ENCODE results near the gene MYH9. TPM values are rescaled to one million over a fixed set of nuclear protein-coding genes. Genes with fewer than 3 reads are reported as not detected.

The MYH9 gene
- total RNA-seq, 1 experiment from 2014 or later, result 258 TPM

- Histone ChIP-seq H3K4me3 (replicated peaks in 1 of 2; ENCODE audit: low read depth in 1 of 2, low read length in 2 of 2) (no peak overlapping the region), H3K4me1 (ENCODE audit: control insufficient read depth in 1 of 2, insufficient read depth in 2 of 2, low read length in 2 of 2) (no peaks in the 10 kb centered on the region), H3K9me3 (ENCODE audit: control insufficient read depth in 1 of 2, insufficient read depth in 1 of 2, low read depth in 1 of 2, low read length in 2 of 2) (no peaks in the 10 kb centered on the region), H3K4me2 (ENCODE audit: low read length) (no peak overlapping the region), H2AFZ (ENCODE audit: low read depth, low read length, poor library complexity, severe bottlenecking) (no peak overlapping the region), H4K20me1 (ENCODE audit: insufficient read depth) (no peaks in the 10 kb centered on the region), H3K36me3 (ENCODE audit: control insufficient read depth in 1 of 2, insufficient read depth in 2 of 2, low read length in 2 of 2) (no peaks in the 10 kb centered on the region), H3K9me2 (ENCODE audit: insufficient read depth) (no peaks in the 10 kb centered on the region), H3K79me2 (ENCODE audit: insufficient read depth, low read length) (no peaks in the 10 kb centered on the region), H3K9ac (ENCODE audit: low read length) (no peak overlapping the region), H3K27ac (ENCODE audit: low read depth, low read length) (no peak overlapping the region), H3K27me3 (ENCODE audit: insufficient read depth, low read length) (no peaks in the 10 kb centered on the region)
- TF ChIP-seq CBX3 (IDR thresholded peaks at IDR 0.05; ENCODE audit: low read depth) (no peak), SIN3A (IDR thresholded peaks at IDR 0.05; ENCODE audit: low read depth) (no peak), SRF (IDR thresholded peaks at IDR 0.05; ENCODE audit: low read depth) (no peak), SP1 (IDR thresholded peaks at IDR 0.05; ENCODE audit: low read depth) (no peak), JUND (IDR thresholded peaks at IDR 0.05) (no peak), ELF1 (IDR thresholded peaks at IDR 0.05; ENCODE audit: borderline replicate concordance, low read depth) (no peak), ZNF274 (IDR thresholded peaks at IDR 0.05; ENCODE audit: low read depth, low read length) (no peak), EZH2 (IDR thresholded peaks at IDR 0.05) (no peak), FOSL1 (IDR thresholded peaks at IDR 0.05; ENCODE audit: low read depth) (no peak)
- TF ChIP-seq, protein P1, sequence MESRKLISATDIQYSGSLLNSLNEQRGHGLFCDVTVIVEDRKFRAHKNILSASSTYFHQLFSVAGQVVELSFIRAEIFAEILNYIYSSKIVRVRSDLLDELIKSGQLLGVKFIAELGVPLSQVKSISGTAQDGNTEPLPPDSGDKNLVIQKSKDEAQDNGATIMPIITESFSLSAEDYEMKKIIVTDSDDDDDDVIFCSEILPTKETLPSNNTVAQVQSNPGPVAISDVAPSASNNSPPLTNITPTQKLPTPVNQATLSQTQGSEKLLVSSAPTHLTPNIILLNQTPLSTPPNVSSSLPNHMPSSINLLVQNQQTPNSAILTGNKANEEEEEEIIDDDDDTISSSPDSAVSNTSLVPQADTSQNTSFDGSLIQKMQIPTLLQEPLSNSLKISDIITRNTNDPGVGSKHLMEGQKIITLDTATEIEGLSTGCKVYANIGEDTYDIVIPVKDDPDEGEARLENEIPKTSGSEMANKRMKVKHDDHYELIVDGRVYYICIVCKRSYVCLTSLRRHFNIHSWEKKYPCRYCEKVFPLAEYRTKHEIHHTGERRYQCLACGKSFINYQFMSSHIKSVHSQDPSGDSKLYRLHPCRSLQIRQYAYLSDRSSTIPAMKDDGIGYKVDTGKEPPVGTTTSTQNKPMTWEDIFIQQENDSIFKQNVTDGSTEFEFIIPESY (IDR thresholded peaks at IDR 0.05; ENCODE audit: extremely low read depth, insufficient replicate concordance, low read length), result no peak
- TF ChIP-seq, protein P2, sequence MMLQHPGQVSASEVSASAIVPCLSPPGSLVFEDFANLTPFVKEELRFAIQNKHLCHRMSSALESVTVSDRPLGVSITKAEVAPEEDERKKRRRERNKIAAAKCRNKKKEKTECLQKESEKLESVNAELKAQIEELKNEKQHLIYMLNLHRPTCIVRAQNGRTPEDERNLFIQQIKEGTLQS (IDR thresholded peaks at IDR 0.05), result no peak
- TF ChIP-seq, protein P3, sequence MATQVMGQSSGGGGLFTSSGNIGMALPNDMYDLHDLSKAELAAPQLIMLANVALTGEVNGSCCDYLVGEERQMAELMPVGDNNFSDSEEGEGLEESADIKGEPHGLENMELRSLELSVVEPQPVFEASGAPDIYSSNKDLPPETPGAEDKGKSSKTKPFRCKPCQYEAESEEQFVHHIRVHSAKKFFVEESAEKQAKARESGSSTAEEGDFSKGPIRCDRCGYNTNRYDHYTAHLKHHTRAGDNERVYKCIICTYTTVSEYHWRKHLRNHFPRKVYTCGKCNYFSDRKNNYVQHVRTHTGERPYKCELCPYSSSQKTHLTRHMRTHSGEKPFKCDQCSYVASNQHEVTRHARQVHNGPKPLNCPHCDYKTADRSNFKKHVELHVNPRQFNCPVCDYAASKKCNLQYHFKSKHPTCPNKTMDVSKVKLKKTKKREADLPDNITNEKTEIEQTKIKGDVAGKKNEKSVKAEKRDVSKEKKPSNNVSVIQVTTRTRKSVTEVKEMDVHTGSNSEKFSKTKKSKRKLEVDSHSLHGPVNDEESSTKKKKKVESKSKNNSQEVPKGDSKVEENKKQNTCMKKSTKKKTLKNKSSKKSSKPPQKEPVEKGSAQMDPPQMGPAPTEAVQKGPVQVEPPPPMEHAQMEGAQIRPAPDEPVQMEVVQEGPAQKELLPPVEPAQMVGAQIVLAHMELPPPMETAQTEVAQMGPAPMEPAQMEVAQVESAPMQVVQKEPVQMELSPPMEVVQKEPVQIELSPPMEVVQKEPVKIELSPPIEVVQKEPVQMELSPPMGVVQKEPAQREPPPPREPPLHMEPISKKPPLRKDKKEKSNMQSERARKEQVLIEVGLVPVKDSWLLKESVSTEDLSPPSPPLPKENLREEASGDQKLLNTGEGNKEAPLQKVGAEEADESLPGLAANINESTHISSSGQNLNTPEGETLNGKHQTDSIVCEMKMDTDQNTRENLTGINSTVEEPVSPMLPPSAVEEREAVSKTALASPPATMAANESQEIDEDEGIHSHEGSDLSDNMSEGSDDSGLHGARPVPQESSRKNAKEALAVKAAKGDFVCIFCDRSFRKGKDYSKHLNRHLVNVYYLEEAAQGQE (IDR thresholded peaks at IDR 0.05; ENCODE audit: low read depth), result no peak
- DNase-seq (ENCODE audit: low read depth, low spot score) (no peak), ATAC-seq (no peak)
- no TSS peak for BruUV-seq (replicated peaks)
- CTCF ChIA-PET, result no interaction called here
- POLR2A ChIA-PET, result no interaction called here
- intact Hi-C loops (cut with micrococcal nuclease), result no loop called here
- RAD21 ChIA-PET (ENCODE audit: low non-redundant PET in 1 of 2, low total read pairs in 2 of 2, uncharacterized antibody in 2 of 2, unreplicated experiment in 2 of 2), result no interaction called here
Observed at GRCh38 chr22:36257948-36258670, 129.7 kb downstream of the MYH9 start.

All from HCT116 (cell line).